Neutrophil (primary cell): Measurements from ENCODE around the gene CSRNP3.

Source experiments
- H3K27ac ChIP-seq: fragments of 200-600 bp; sonication (generic); 2 replicates; pipeline ENCODE4 v1.5.1; 2016; ENCODE audit warnings: mild to moderate bottlenecking, moderate library complexity
- H3K27me3 ChIP-seq: fragments of 200-600 bp; sonication (generic); 2 replicates; pipeline ENCODE4 v1.6.0; 2016; ENCODE audit warnings: mild to moderate bottlenecking
- H3K36me3 ChIP-seq: fragments of 200-600 bp; sonication (generic); 2 replicates; pipeline ENCODE4 v1.5.1; 2017
- H3K4me1 ChIP-seq, 2 experiments: fragments of 200-600 bp in 1 of 2; sonication (generic) in 1 of 2; 1 replicate in 1 of 2; 2 replicates in 1 of 2; pipeline versions ENCODE4 v1.5.1 to v1.6.1; 2013 to 2016; ENCODE audit warnings: low read depth in 1 of 2, low read length in 1 of 2, mild to moderate bottlenecking in 1 of 2, moderate library complexity in 1 of 2; ENCODE audit not compliant: control insufficient read depth in 1 of 2, insufficient read depth in 1 of 2
- H3K4me3 ChIP-seq, 2 experiments: fragments of 200-600 bp in 1 of 2; sonication (generic) in 1 of 2; 1 replicate in 1 of 2; 2 replicates in 1 of 2; pipeline ENCODE4 v1.5.1; 2013 to 2016; ENCODE audit warnings: low read depth in 1 of 2, low read length in 1 of 2, mild to moderate bottlenecking in 1 of 2, moderate library complexity in 1 of 2
- H3K9me3 ChIP-seq: fragments of 200-600 bp; sonication (generic); 2 replicates; pipeline ENCODE4 v1.5.1; 2016
- TF ChIP-seq, protein P1 (sequence below): fragments of 200-600 bp; sonication (generic); IDR thresholded peaks from 2 replicates; pipeline ENCODE4 v1.5.1; 2016; ENCODE audit warnings: antibody characterized with exemption

Gene CSRNP3

DNA sequence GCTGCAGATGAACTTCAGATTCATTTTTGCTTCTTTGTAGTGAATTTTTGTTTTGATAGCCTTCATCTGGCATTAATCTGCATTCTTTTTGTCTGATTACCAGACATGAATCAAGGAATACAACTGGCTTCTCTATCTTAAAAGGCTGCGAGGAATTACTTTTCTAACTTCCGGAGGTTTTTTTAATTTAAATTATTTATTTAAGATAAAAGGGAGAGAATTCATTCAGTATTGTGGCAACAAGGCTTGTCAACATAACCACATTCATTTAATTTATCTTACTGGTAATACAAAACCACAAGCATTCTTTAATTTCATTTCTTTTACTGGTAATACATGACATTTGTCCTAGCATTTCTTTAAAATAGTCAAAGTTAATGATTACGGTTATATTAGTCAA, 36.0 kb downstream of the CSRNP3 start:
- Histone ChIP-seq H3K4me3 (no peak overlapping the region), H3K9me3 (no peaks in the 10 kb centered on the region), H3K27me3 (no peaks in the 10 kb centered on the region), H3K27ac (no peak overlapping the region), H3K36me3 (no peaks in the 10 kb centered on the region), H3K4me1 (no peaks in the 10 kb centered on the region)
- TF ChIP-seq, protein P1, sequence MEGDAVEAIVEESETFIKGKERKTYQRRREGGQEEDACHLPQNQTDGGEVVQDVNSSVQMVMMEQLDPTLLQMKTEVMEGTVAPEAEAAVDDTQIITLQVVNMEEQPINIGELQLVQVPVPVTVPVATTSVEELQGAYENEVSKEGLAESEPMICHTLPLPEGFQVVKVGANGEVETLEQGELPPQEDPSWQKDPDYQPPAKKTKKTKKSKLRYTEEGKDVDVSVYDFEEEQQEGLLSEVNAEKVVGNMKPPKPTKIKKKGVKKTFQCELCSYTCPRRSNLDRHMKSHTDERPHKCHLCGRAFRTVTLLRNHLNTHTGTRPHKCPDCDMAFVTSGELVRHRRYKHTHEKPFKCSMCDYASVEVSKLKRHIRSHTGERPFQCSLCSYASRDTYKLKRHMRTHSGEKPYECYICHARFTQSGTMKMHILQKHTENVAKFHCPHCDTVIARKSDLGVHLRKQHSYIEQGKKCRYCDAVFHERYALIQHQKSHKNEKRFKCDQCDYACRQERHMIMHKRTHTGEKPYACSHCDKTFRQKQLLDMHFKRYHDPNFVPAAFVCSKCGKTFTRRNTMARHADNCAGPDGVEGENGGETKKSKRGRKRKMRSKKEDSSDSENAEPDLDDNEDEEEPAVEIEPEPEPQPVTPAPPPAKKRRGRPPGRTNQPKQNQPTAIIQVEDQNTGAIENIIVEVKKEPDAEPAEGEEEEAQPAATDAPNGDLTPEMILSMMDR: no peak

DNA sequence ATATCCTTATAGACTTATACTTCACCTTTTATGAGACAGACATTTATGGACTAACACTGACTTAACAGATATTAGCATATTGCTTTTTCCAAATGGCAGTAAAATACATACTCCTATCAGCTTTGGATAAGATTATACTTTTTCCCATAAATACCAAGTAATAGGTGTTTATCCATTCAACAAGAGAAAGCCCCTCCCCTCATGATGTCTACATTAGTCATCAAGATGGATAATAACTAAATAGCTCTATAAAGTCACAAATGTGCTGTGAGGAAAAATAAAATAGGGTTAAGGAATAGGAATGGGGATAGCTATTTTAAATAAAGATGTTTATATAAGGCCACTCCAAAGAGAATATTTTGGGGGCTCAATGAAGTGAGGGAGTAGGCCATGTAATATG, 39.4 kb downstream of the CSRNP3 start:
- H3K9me3 ChIP-seq: no peaks in the 10 kb centered on the region
- H3K27ac ChIP-seq: no peak overlapping the region
- H3K4me3 ChIP-seq: no peak overlapping the region
- no peaks in the 10 kb centered on the region for H3K36me3 ChIP-seq
- TF ChIP-seq, protein P1: no peak
- H3K4me1 ChIP-seq: no peaks in the 10 kb centered on the region
- H3K27me3 ChIP-seq: no peaks in the 10 kb centered on the region

DNA sequence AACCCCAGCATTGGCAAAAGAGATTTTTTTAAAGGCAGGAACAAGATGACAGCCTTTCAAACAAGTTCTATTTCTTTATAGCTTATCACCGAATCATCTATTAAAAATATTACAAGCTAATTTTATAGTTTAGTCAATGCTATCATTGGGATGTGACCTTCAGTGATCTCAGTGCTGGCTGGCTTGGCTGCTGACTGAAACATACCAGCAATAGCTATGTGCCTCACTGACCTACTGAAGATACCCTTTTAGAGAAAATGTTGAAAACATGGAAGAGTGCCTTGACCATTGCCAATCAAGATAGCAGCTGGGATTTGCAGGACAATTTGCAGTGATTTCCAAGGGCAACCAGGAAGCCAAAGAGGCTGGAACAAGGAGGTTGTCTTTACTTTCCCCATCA, 44.0 kb downstream of the CSRNP3 start:
- Histone ChIP-seq H3K9me3 (no peaks in the 10 kb centered on the region), H3K36me3 (no peaks in the 10 kb centered on the region), H3K4me3 (no peak overlapping the region), H3K4me1 (no peaks in the 10 kb centered on the region), H3K27me3 (no peaks in the 10 kb centered on the region), H3K27ac (no peak overlapping the region)
- TF ChIP-seq, protein P1: no peak

DNA sequence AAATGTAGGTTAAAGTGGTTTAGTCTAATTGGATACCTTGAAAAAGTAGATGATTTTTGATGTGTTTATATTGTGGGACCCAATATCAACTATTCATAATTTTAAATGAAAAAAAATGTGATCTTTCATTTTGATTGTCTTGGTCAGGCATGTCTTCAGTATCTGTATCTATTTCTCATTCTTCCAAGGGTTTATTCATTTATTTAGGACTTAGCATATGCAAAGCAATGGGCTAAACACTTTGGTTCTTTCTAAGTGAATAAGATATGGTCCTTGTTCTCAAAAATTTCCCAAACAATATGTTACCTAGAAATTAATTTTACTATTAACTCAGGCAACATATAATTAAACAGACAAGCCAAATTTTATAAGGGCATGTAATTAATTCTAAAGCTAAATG, 49.1 kb downstream of the CSRNP3 start:
- no peak overlapping the region for H3K27ac ChIP-seq
- H3K4me3 ChIP-seq: no peak overlapping the region
- no peaks in the 10 kb centered on the region for H3K4me1 ChIP-seq
- no peaks in the 10 kb centered on the region for H3K27me3 ChIP-seq
- TF ChIP-seq, protein P1: no peak
- H3K36me3 ChIP-seq: no peaks in the 10 kb centered on the region
- H3K9me3 ChIP-seq: no peaks in the 10 kb centered on the region

DNA sequence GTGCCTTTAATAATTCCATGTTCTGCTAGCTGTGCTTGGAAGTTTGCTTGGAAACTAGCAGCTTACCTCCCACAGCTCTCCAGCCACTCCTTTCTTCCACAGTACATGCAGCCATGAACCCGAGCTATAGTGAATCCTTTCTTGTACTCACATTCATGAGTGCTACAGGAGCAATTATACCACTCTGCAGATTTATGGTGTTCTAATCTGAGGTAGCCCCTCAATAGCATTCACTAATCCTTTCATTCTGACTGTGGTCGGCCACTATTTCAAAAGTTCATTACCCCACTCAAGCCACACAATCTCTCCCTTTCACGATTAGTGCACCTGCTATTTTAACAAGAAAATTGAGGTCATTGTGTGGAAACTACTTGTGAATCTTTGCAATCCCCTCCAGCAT, 53.2 kb downstream of the CSRNP3 start:
- Histone ChIP-seq H3K27me3 (no peaks in the 10 kb centered on the region), H3K4me3 (no peak overlapping the region), H3K27ac (no peak overlapping the region), H3K4me1 (no peaks in the 10 kb centered on the region), H3K9me3 (no peaks in the 10 kb centered on the region), H3K36me3 (no peaks in the 10 kb centered on the region)
- TF ChIP-seq, protein P1: no peak

DNA sequence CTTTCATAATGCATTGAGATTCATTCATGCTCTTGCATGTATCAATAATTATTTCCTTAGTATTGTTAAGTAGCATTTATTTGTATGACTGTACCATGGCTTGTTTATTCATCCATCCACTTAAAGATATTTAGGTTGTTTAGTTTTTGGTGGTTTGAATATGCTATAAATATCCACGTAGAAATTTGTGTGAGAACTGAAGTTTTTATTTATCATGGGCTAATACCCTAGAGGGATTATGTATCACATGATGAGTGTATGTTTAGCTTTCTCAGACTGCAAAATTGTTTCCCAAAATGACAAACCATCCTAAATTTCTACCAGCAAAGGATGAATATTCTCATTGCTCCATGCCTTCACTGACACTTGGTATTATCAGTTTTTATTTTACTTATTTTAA, 55.2 kb downstream of the CSRNP3 start:
- H3K4me1 ChIP-seq: no peaks in the 10 kb centered on the region
- no peak overlapping the region for H3K4me3 ChIP-seq
- no peaks in the 10 kb centered on the region for H3K27me3 ChIP-seq
- H3K36me3 ChIP-seq: no peaks in the 10 kb centered on the region
- TF ChIP-seq, protein P1: no peak
- H3K9me3 ChIP-seq: no peaks in the 10 kb centered on the region
- no peak overlapping the region for H3K27ac ChIP-seq
